ENCODE results near the gene FGGY.
"Not testable (repeated sequence)": the region's sequence is repeated elsewhere in the genome, so short reads cannot be mapped to it uniquely, and the experiment has no call there.

FGGY gene

GRCh38 chr1:59494145-59494833 is 197.4 kb downstream of the FGGY start:
- no peak for DNase-seq
- TF ChIP-seq GATA1 (IDR thresholded peaks at IDR 0.05; ENCODE audit: low read depth, low read length) (no peak), POLR2A (IDR thresholded peaks at IDR 0.05; ENCODE audit: low read length) (no peak)

DNA sequence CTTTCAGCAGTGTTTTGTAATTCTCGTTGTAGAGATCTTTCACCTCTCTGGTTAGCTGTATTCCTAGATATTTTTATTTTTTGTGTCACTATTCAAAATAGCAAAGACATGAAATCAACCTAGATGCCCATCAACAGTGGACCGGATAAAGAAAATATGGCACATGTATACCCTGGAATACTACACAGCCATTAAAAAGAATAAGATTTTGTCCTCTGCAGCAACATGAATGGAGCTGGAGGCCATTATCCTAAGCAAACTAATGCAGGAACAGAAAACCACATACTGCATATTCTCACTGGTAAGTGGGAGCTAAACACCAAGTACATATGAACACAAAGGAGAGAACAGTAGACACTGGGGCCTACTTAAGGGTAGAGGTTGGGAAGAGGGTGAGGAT is 199.3 kb downstream of the FGGY start:
- not testable (repeated sequence) for DNase-seq

GRCh38 chr1:59497616-59498015 is 200.7 kb downstream of the FGGY start:
- DNase-seq = no peak
- TF ChIP-seq GATA1 (IDR thresholded peaks at IDR 0.05; ENCODE audit: low read depth, low read length) = no peak
- no peak for TF ChIP-seq POLR2A (IDR thresholded peaks at IDR 0.05; ENCODE audit: low read length)

GRCh38 chr1:59498640-59499039 is 201.7 kb downstream of the FGGY start:
- TF ChIP-seq GATA1 (IDR thresholded peaks at IDR 0.05; ENCODE audit: low read depth, low read length) = no peak
- no peak for DNase-seq

GRCh38 chr1:59499273-59499942 is 202.5 kb downstream of the FGGY start:
- no peak for DNase-seq
- TF ChIP-seq GATA1 (IDR thresholded peaks at IDR 0.05; ENCODE audit: low read depth, low read length) (no peak), POLR2A (IDR thresholded peaks at IDR 0.05; ENCODE audit: low read length) (no peak)

GRCh38 chr1:59499943-59500569 is 203.2 kb downstream of the FGGY start:
- TF ChIP-seq GATA1 (IDR thresholded peaks at IDR 0.05; ENCODE audit: low read depth, low read length) (no peak), POLR2A (IDR thresholded peaks at IDR 0.05; ENCODE audit: low read length) (no peak)
- DNase-seq = no peak

DNA sequence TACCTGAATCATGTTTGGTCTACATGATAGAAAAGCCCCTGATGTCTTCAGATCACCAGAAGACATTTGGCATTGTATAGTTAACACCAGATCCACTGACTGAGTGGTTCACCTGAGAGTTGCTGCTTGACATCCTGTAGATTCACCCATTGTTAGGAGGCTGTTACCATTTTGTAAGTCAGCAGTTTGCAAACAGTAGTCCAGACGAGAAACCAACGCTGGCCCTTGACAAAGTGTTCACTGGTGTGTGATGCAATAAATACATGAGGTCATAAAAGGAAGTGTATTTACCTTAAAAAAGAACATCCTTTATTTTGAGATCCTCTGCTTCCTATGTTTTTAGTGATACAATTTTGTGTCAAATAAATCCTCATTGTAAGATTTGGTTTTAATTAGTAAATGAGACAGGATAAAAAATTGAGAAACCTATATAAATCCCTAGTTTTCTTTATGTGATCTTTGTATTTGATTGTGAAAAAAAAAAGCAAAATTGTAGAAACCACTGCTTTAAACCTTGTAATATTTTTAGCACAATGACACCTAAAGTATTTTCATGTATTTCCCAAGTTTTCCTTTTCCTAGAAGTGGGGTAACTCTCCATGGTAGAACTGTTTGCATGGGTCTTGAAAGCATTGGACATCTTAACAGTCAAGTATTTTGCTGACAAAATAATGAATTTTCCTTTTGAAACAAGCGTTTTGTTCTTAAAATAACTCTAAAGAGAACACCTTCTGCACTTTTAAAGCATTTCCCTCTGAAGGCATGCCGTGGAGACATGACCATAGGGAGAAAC is 204.3 kb downstream of the FGGY start:
- DNase-seq = no peak
- no peak for TF ChIP-seq GATA1 (IDR thresholded peaks at IDR 0.05; ENCODE audit: low read depth, low read length)
- no peak for TF ChIP-seq POLR2A (IDR thresholded peaks at IDR 0.05; ENCODE audit: low read length)

GRCh38 chr1:59502009-59502691 is 205.3 kb downstream of the FGGY start:
- no peak for TF ChIP-seq POLR2A (IDR thresholded peaks at IDR 0.05; ENCODE audit: low read length)
- no peak for TF ChIP-seq GATA1 (IDR thresholded peaks at IDR 0.05; ENCODE audit: low read depth, low read length)
- no peak for DNase-seq

DNA sequence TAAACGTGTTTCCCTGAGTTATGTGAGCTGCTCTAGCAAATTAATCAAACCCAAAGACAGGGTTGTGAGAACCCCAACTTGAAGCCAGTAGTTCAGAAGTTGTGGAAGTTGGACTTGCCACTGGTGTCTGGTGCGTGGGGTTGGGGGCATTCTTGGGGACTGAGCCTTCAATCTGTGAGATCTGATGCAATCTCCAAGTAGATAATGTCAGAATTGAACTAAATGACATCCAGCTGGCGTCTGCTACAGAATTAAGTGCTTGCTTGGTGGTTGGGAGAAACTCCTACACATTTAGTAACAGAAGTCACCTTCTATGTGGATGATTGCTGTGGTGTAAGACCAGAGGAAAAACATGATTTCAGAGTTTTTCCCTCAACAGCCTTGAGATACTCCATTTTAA is 207.4 kb downstream of the FGGY start:
- TF ChIP-seq POLR2A (IDR thresholded peaks at IDR 0.05; ENCODE audit: low read length) (no peak), GATA1 (IDR thresholded peaks at IDR 0.05; ENCODE audit: low read depth, low read length) (no peak)
- DNase-seq = no peak

DNA sequence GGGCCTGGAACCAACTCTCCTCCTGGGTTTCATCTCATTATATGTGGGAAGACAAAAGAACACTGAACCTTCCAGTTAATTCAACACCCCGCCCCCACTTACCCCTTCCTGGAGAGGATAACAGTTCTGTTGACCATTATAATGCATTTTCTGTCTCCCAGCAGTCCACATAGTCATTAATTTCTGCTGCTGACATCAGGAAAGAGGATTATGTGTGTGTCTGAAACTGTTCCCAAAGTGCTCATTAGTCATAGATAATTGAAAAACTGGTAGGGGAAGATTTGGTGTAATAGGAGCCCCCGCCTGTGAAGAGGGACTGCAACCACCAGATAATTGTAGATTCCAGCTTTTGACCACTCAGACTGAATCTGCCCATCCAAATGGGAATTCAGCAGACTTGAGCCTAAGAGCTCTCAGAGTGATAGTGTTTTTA is 208.7 kb downstream of the FGGY start:
- no peak for DNase-seq
- TF ChIP-seq GATA1 (IDR thresholded peaks at IDR 0.05; ENCODE audit: low read depth, low read length) = no peak
- no peak for TF ChIP-seq POLR2A (IDR thresholded peaks at IDR 0.05; ENCODE audit: low read length)

DNA sequence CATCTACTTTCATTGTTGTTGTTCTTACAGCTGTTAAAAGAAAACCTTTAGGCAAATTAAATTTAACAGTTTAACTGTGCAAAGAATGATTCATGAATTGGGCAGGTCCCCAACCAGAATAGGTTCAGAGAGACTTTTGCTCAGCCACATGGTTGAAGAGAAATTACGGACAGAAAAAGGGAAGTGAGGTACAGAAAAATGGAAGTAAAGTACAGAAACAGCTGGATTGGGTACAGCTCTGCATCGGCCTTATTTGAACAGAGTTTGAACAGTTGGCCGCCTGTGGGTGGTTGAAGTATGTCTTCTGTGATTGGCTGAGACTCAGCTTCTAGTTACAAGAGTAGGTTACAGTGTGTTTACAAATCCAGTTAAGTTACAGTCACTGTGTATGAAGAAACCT is 210.1 kb downstream of the FGGY start:
- TF ChIP-seq GATA1 (IDR thresholded peaks at IDR 0.05; ENCODE audit: low read depth, low read length) (no peak), POLR2A (IDR thresholded peaks at IDR 0.05; ENCODE audit: low read length) (no peak)
- DNase-seq = no peak

- no peak for TF ChIP-seq POLR2A (IDR thresholded peaks at IDR 0.05; ENCODE audit: low read length)
- TF ChIP-seq GATA1 (IDR thresholded peaks at IDR 0.05; ENCODE audit: low read depth, low read length) = no peak
- DNase-seq = no peak
Measured at GRCh38 chr1:59509341-59509875, 212.5 kb downstream of the FGGY start.

DNA sequence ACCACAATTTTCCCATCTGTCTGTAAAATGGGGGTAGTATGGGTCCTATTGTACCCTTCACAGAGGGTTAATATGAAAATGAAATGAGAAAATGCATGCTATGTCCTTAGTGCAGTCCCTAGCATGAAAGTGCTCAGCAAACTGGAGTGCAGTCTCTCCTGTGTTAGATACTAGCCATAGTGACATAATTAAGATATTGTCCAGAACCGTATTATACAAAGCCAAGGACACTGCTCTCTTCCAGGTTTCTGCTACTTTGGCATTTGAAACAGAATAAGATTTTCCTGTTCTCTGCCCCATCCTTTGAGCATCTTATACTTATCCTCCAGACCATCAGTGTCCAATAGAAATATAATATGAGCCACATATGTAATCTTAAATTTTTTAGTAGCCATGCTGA is 213.4 kb downstream of the FGGY start:
- DNase-seq = no peak

More for the DNA sequence above, 213.4 kb downstream of the FGGY start:
- no peak for TF ChIP-seq GATA1 (IDR thresholded peaks at IDR 0.05; ENCODE audit: low read depth, low read length)
- no peak for TF ChIP-seq POLR2A (IDR thresholded peaks at IDR 0.05; ENCODE audit: low read length)
